Astrocyte (in vitro differentiated cells and primary cell): ENCODE data around the gene ATP6V1B1.

ENCODE experiments used
- EZH2 ChIP-seq: IDR thresholded peaks from 2 replicates; pipeline ENCODE4 v1.6.1; 2012; ENCODE audit warnings: mild to moderate bottlenecking, low read length, inconsistent platforms; ENCODE audit not compliant: insufficient read depth
- TF ChIP-seq, protein P1 (sequence below): IDR thresholded peaks from 2 replicates; pipeline ENCODE4 v1.5.1; 2011; ENCODE audit warnings: low read depth, mild to moderate bottlenecking, inconsistent platforms, low read length, moderate library complexity; ENCODE audit not compliant: insufficient read depth

DNA sequence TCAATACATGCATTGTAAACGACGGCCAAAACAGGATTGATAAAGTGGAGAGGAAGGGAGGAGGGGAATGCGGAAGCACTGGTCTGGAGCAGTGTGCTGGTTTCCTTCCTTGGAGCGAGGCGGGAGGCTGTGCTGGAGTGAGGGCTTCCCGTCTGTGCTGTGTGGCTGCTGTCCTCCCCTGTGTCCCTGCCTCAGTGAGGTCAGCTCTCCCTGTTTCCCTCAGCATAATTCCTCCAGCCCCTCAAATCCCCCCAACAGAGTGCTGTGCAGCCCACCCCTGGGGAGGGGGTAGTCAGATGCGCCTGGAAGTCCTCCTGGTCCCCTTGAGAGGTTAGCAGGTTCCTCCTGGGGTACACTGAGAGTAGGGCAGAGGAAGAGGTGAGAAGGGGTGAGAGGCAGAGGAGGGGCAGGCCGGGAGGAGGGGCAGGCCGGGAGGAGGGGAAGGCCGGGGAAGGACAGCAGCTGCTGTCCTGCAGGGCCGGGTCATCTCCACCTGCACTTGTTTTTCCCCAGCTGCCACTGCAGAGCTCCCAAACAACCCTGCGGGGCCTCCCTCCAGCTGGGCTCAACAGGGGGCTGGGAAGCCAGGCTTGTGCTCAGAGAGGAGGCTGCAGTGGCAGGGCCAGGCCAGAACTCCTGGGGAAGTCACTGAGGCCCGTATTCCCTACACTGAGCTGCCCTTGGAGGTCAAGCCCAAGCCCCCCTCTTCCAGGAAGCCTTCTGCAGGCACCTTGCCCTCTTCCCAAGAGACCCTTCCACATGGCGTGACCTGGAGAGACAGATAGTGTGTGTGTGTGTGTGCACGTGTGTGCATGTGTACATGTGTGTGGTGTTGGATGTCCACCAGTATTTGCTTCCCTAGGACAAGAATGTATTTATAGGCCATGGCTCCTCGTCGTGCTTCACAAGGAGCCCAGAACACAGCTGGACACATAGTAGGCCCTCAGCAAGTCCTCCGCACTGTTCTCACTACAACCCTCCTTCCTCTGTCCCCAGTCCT lies 13.2 kb upstream of the ATP6V1B1 start:
- TF ChIP-seq, protein P1, sequence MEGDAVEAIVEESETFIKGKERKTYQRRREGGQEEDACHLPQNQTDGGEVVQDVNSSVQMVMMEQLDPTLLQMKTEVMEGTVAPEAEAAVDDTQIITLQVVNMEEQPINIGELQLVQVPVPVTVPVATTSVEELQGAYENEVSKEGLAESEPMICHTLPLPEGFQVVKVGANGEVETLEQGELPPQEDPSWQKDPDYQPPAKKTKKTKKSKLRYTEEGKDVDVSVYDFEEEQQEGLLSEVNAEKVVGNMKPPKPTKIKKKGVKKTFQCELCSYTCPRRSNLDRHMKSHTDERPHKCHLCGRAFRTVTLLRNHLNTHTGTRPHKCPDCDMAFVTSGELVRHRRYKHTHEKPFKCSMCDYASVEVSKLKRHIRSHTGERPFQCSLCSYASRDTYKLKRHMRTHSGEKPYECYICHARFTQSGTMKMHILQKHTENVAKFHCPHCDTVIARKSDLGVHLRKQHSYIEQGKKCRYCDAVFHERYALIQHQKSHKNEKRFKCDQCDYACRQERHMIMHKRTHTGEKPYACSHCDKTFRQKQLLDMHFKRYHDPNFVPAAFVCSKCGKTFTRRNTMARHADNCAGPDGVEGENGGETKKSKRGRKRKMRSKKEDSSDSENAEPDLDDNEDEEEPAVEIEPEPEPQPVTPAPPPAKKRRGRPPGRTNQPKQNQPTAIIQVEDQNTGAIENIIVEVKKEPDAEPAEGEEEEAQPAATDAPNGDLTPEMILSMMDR = no peak
- TF ChIP-seq EZH2 = no peak
